HG03103 (cell line): ENCODE measurements around the gene MAP2K6.

Experiments
- ATAC-seq: cut with Tn5 transposase; IDR thresholded peaks from one replicate; pipeline ENCODE4 v1.9.1; 2021; ENCODE audit warnings: low read depth; ENCODE audit not compliant: unreplicated experiment

The MAP2K6 gene

GRCh38 chr17:69485901-69486643 is 71.6 kb downstream of the MAP2K6 start:
- ATAC-seq, result no peak

- ATAC-seq, result no peak
Observed at GRCh38 chr17:69486779-69487637, 72.5 kb downstream of the MAP2K6 start.

DNA sequence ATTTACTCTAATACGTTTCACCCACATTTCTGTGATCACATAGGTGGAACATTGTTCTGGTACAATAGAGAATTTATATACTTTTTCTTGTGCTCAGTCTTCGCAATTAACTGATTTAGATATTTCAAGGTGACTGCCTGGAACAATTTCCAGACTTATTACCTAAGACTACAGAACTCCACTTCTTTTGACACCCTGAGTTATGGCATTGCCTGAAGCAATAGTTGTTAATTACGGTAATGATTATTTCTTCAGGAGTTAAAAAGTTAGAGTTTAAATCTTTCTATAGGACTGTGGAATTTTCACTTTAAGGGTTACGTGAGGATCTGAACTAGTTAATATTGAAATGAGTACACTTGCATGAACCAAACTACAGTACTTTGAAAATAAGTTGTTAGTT is 74.8 kb downstream of the MAP2K6 start:
- ATAC-seq, result no peak

- no peak for ATAC-seq
Observed at GRCh38 chr17:69492410-69493071, 78.0 kb downstream of the MAP2K6 start.

GRCh38 chr17:69495787-69496186 is 81.3 kb downstream of the MAP2K6 start:
- no peak for ATAC-seq

DNA sequence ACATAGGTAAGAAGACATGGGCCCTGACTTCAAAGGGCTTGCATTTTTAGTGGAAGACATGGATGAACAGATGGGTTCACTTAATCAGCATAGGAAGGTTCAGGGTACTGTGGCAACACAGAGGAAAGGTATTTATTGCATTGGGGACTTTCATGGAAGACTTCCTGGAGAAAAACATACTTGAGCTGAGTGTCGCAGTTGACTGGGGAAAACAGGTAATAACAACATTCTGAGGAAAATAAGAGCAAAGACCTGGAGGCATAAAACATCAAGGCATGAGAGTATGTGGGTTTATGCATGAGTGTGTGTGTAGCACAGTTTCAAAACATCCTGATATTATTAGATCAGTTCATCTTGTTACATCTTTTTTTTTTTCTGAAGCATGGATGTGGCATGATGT is 82.7 kb downstream of the MAP2K6 start:
- no peak for ATAC-seq

DNA sequence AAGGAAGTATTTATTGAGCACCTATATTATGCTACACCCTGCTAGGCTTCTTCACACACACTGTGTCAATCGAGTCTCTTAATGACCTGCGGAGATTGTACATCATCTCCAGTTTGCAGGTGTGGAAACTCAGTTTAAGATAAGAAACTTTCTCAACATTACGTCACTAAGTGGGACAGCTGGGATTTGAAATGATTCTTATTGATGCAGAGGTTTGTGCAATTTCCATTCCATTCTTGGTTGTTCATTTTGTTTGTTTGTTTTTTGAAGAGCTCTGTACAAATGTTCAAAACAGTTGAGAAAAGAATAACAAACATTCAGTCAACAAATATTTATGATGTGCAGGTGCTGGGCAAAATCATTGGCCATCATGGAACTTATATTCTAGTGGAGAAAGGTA is 84.8 kb downstream of the MAP2K6 start:
- no peak for ATAC-seq

- no peak for ATAC-seq
Observed at GRCh38 chr17:69500911-69501429, 86.5 kb downstream of the MAP2K6 start.

DNA sequence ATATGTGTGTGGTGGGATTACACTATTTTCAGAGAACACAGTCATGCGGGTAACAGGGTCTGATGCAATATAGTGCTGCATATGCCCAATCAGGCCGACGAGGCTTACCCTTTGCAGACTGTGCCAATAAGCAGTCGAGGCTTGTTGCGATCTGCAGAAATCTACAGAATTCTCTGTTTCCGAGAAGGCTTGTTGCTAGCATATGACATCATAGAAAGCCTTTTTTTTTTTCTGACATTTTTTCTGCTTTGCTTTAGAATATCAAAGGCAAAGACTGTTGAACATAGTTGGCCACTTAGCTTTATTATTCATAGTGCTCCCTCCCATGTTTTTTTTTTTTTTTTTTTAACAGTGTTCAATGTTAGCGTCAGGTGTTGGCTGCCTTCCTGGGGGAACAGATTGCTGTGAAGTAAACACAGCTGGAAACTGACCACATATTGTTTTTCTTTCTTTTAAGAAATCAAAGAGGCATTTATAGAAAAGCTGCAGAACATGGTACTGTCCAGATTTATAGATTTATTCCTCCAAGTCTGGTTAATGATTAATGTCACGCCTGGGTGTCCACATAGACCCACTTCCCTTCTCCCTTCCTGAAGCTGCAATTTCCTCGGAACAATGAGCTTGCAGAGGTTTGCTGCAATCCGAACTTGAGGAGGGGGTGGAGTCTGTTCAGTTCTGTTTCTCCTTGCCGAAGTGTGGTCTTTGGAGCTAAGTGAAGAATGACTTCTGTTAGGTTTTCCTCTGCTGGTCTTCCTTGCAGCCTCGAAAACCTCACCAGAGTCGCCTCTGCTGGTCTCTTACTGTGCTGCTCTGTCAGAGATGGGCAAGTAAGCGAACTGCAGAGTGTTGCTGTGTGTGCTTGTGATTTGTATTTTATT is 87.3 kb downstream of the MAP2K6 start:
- no peak for ATAC-seq

GRCh38 chr17:69503711-69504110 is 89.2 kb downstream of the MAP2K6 start:
- ATAC-seq, result peak; percentile 76

GRCh38 chr17:69505740-69506139 is 91.2 kb downstream of the MAP2K6 start:
- no peak for ATAC-seq

DNA sequence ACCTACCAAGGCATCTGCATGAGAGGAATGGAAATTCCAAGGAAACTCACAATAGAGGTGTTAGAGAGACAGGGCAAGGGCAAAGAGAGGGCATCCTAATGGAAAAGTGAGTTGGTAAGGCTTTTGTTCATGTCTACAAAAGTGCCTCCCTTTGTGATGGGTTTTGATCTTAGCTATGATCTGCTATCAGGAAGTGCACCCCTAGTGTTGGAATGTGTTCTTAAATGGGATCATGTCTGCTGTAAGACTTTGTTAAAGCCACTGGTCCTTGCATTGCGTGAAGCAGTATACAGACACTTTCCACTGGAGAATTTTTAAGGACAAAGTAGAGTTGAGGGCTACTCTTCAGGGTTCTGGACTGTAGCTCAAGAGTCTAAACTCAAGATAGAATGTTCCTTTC is 92.0 kb downstream of the MAP2K6 start:
- ATAC-seq, result no peak

- ATAC-seq, result no peak
Observed at GRCh38 chr17:69508814-69509213, 94.3 kb downstream of the MAP2K6 start.

- ATAC-seq, result no peak
Observed at GRCh38 chr17:69511250-69511649, 96.8 kb downstream of the MAP2K6 start.

DNA sequence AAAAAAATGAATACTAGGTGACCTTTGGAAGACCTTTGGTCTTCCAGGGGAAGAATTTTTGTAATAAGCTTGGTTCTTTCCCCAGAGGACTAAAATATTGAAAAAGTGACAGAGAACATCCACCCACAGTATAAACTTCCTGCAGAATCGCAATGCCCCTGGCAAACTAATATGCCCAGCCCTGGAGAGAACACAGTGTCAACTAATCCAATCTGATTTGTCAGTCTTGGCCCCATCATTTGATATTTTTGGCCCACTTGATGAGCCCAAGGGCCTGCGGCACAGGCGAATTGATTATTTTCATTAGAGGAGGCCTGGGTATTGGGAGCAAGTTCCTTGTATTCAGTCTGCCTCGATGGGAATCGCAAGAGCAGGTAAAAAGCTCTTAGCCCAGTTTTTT is 98.4 kb downstream of the MAP2K6 start:
- no peak for ATAC-seq

- no peak for ATAC-seq
Observed at GRCh38 chr17:69516225-69516624, 101.7 kb downstream of the MAP2K6 start.

DNA sequence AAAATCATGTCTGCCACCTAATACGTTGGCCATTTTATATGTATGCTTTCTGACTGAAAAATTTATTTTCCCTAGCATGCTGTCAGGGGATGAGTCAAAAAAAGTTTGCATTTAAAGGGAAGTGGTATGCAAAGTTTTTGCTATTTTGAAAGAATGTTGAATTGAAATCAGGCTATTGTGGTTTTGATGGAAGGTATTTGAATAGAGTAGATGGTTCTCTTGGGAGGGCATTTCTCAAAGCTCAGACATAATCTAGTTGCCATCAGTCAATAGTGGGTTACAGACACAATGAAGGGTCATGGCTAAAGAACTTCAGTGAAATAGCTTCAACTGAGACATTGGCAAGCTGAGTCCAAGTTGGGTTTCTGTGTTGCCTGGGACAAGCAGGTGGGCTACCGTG is 102.4 kb downstream of the MAP2K6 start:
- peak; percentile 79 for ATAC-seq

- ATAC-seq, result no peak
Observed at GRCh38 chr17:69518951-69519350, 104.5 kb downstream of the MAP2K6 start.

- ATAC-seq, result peak; percentile 63
Observed at GRCh38 chr17:69523244-69523861, 108.9 kb downstream of the MAP2K6 start.

GRCh38 chr17:69524854-69525253 is 110.4 kb downstream of the MAP2K6 start:
- no peak for ATAC-seq
